WTC11 (cell line): ENCODE measurements around the gene CAPN2.

ENCODE experiments used
- AFF4 ChIP-seq: sonication (generic); formaldehyde crosslinking; IDR thresholded peaks from 2 replicates; pipeline ENCODE4 v1.8.1; 2023; ENCODE audit warnings: mild to moderate bottlenecking, missing genetic modification reagents, borderline replicate concordance
- CTCF ChIP-seq: fragments of 200-600 bp; IDR thresholded peaks from 2 replicates; pipeline ENCODE4 v1.8.0; 2022; ENCODE audit warnings: antibody characterized with exemption
- E2F4 ChIP-seq: sonication (generic); formaldehyde crosslinking; IDR thresholded peaks from 2 replicates; pipeline ENCODE4 v1.8.1; 2022; ENCODE audit warnings: low read depth, mild to moderate bottlenecking, moderate library complexity, missing genetic modification reagents, borderline replicate concordance
- MAX ChIP-seq: sonication (generic); formaldehyde crosslinking; IDR thresholded peaks from 2 replicates; pipeline ENCODE4 v1.8.0; 2022; ENCODE audit warnings: mild to moderate bottlenecking, missing genetic modification reagents
- NR2C2 ChIP-seq: sonication (generic); formaldehyde crosslinking; IDR thresholded peaks from 2 replicates; pipeline ENCODE4 v1.8.0; 2022; ENCODE audit warnings: mild to moderate bottlenecking, missing genetic modification reagents
- SMAD3 ChIP-seq: sonication (generic); formaldehyde crosslinking; IDR thresholded peaks from 2 replicates; pipeline ENCODE4 v1.8.0; 2022; ENCODE audit warnings: missing genetic modification reagents, mild to moderate bottlenecking, borderline replicate concordance
- TCF7 ChIP-seq: sonication (generic); formaldehyde crosslinking; IDR thresholded peaks from 2 replicates; pipeline ENCODE4 v1.8.0; 2022; ENCODE audit warnings: mild to moderate bottlenecking, low read depth, missing genetic modification reagents, moderate library complexity
- USF2 ChIP-seq: sonication (generic); formaldehyde crosslinking; IDR thresholded peaks from 2 replicates; pipeline ENCODE4 v1.8.1; 2023; ENCODE audit warnings: mild to moderate bottlenecking, missing genetic modification reagents, moderate library complexity
- ZBTB21 ChIP-seq: sonication (generic); formaldehyde crosslinking; IDR thresholded peaks from 2 replicates; pipeline ENCODE4 v1.8.1; 2023; ENCODE audit warnings: mild to moderate bottlenecking, missing genetic modification reagents, borderline replicate concordance
- ZNF121 ChIP-seq: sonication (generic); formaldehyde crosslinking; IDR thresholded peaks from 2 replicates; pipeline ENCODE4 v1.8.0; 2023; ENCODE audit warnings: missing genetic modification reagents
- ZNF317 ChIP-seq: sonication (generic); formaldehyde crosslinking; IDR thresholded peaks from 2 replicates; pipeline ENCODE4 v1.8.1; 2023; ENCODE audit warnings: low read depth, mild to moderate bottlenecking, moderate library complexity, missing genetic modification reagents, borderline replicate concordance
- ZNF416 ChIP-seq: fragments of 250-450 bp; sonication (Bioruptor Pico); IDR thresholded peaks from 2 replicates; pipeline ENCODE4 v1.9.0; 2021; ENCODE audit warnings: mild to moderate bottlenecking, inconsistent platforms
- ZNF671 ChIP-seq: fragments of 250-450 bp; sonication (Bioruptor Pico); IDR thresholded peaks from 2 replicates; pipeline ENCODE4 v1.8.0; 2021; ENCODE audit warnings: mild to moderate bottlenecking

GRCh38 chr1:223720971-223721591, 8.7 kb downstream of the CAPN2 start:
- TF ChIP-seq ZBTB21 (CRISPR knock-in tag) (no peak), CTCF (no peak), E2F4 (CRISPR knock-in tag) (no peak), MAX (no peak), ZNF416 (CRISPR knock-in tag) (no peak), SMAD3 (CRISPR knock-in tag) (no peak), USF2 (no peak), ZNF121 (CRISPR knock-in tag) (no peak), TCF7 (CRISPR knock-in tag) (no peak), NR2C2 (no peak), AFF4 (CRISPR knock-in tag) (no peak), ZNF317 (CRISPR knock-in tag) (no peak), ZNF671 (no peak)
